GM23338 (cell line): Measurements from ENCODE around the gene NRP1. TPM values are rescaled to one million over a fixed set of nuclear protein-coding genes. Genes with fewer than 3 reads are reported as not detected.

Experiments
- ATAC-seq: fragments of 200-7000 bp; cut with Tn5 transposase; 3 replicates; pipeline ENCODE4 v1.9.1; 2020
- DNase-seq: peaks from one replicate; pipeline ENCODE4 v3.0.0-alpha.2; 2015; ENCODE audit warnings: low spot score
- H2AFZ ChIP-seq: fragments of 200-600 bp; sonication (generic); 2 replicates; pipeline ENCODE4 v1.8.0; 2016; ENCODE audit warnings: antibody characterized with exemption, mild to moderate bottlenecking, moderate library complexity
- H3F3A ChIP-seq: fragments of 200-600 bp; sonication (generic); replicated peaks from 2 replicates; pipeline ENCODE4 v1.8.0; 2017; ENCODE audit warnings: antibody characterized with exemption, mixed run types, low read depth
- H3K27ac ChIP-seq: fragments of 200-600 bp; sonication (generic); 2 replicates; pipeline ENCODE4 v1.6.1; 2016; ENCODE audit warnings: low read depth
- H3K27me3 ChIP-seq: fragments of 200-600 bp; sonication (generic); 2 replicates; pipeline ENCODE4 v1.8.0; 2016; ENCODE audit warnings: mild to moderate bottlenecking, mixed run types, moderate library complexity; ENCODE audit not compliant: insufficient read depth
- H3K36me3 ChIP-seq: fragments of 200-600 bp; sonication (generic); 2 replicates; pipeline ENCODE4 v1.8.0; 2016; ENCODE audit warnings: mild to moderate bottlenecking; ENCODE audit not compliant: insufficient read depth
- H3K4me1 ChIP-seq: fragments of 200-600 bp; sonication (generic); 2 replicates; pipeline ENCODE4 v1.8.0; 2016; ENCODE audit warnings: mild to moderate bottlenecking, moderate library complexity; ENCODE audit not compliant: insufficient read depth
- H3K4me2 ChIP-seq: fragments of 200-600 bp; sonication (generic); 2 replicates; pipeline ENCODE4 v1.7.1; 2017; ENCODE audit warnings: mixed run types
- H3K4me3 ChIP-seq: fragments of 200-600 bp; sonication (generic); 2 replicates; pipeline ENCODE4 v1.6.1; 2016; ENCODE audit warnings: mixed run types
- H3K79me2 ChIP-seq: fragments of 200-600 bp; sonication (generic); replicated peaks from 2 replicates; pipeline ENCODE4 v1.8.0; 2017; ENCODE audit warnings: mild to moderate bottlenecking; ENCODE audit not compliant: insufficient read depth
- H3K9me2 ChIP-seq: fragments of 200-600 bp; sonication (generic); 2 replicates; pipeline ENCODE4 v1.8.0; 2017; ENCODE audit not compliant: insufficient read depth
- H4K20me1 ChIP-seq: fragments of 200-600 bp; sonication (generic); replicated peaks from 2 replicates; pipeline ENCODE4 v1.8.0; 2017; ENCODE audit warnings: mild to moderate bottlenecking; ENCODE audit not compliant: insufficient read depth
- H3K27ac Mint-ChIP-seq: 2 replicates; pipeline ENCODE4 v1.8.0; 2020; ENCODE audit warnings: inconsistent platforms, mild to moderate bottlenecking, moderate library complexity, mixed read lengths
- H3K27me3 Mint-ChIP-seq: 3 replicates; pipeline ENCODE4 v1.8.0; 2022; ENCODE audit warnings: low read depth, mild to moderate bottlenecking, moderate library complexity, mixed read lengths, inconsistent platforms; ENCODE audit not compliant: insufficient read depth, poor library complexity
- H3K36me3 Mint-ChIP-seq: 3 replicates; pipeline ENCODE4 v1.8.0; 2021; ENCODE audit warnings: low read depth, mild to moderate bottlenecking, inconsistent platforms, moderate library complexity, mixed read lengths
- H3K4me1 Mint-ChIP-seq: 3 replicates; pipeline ENCODE4 v1.8.0; 2020; ENCODE audit warnings: mild to moderate bottlenecking, inconsistent platforms, mixed read lengths
- H3K4me3 Mint-ChIP-seq: 3 replicates; pipeline ENCODE4 v1.8.0; 2021; ENCODE audit warnings: moderate library complexity, mild to moderate bottlenecking, inconsistent platforms, mixed read lengths
- H3K9me3 Mint-ChIP-seq: 3 replicates; pipeline ENCODE4 v1.8.0; 2020; ENCODE audit warnings: moderate library complexity, mild to moderate bottlenecking, inconsistent platforms, mixed read lengths
- CREB1 ChIP-seq: fragments of 250-450 bp; sonication (Bioruptor Pico); IDR thresholded peaks from 2 replicates; pipeline ENCODE4 v1.5.0; 2020; ENCODE audit warnings: low read depth, mild to moderate bottlenecking, moderate library complexity
- CTCF ChIP-seq, 2 experiments: fragments of 200-600 bp in 1 of 2; sonication (generic) in 1 of 2; conservative IDR thresholded peaks; 2 replicates each; pipeline versions ENCODE4 v1.5.1 to v1.6.1; 2016 to 2017; ENCODE audit warnings: antibody characterized with exemption in 2 of 2, low read depth in 2 of 2, mild to moderate bottlenecking in 2 of 2, moderate library complexity in 1 of 2
- ETS1 ChIP-seq: IDR thresholded peaks from 2 replicates; pipeline ENCODE4 v1.6.1; 2016; ENCODE audit warnings: antibody characterized with exemption
- EZH2 ChIP-seq: fragments of 200-600 bp; sonication (generic); IDR thresholded peaks from one replicate; pipeline ENCODE4 v1.8.0; 2017; ENCODE audit warnings: antibody characterized with exemption, mild to moderate bottlenecking, low read depth; ENCODE audit not compliant: unreplicated experiment
- EZH2phosphoT487 ChIP-seq: fragments of 200-600 bp; sonication (generic); IDR thresholded peaks from one replicate; pipeline ENCODE4 v1.8.1; 2018; ENCODE audit warnings: antibody characterized with exemption; ENCODE audit not compliant: unreplicated experiment
- JUNB ChIP-seq: IDR thresholded peaks from one replicate; pipeline ENCODE4 v1.6.1; 2016; ENCODE audit warnings: antibody characterized with exemption; ENCODE audit not compliant: unreplicated experiment
- NANOG ChIP-seq: IDR thresholded peaks from 2 replicates; pipeline ENCODE4 v1.6.1; 2016; ENCODE audit warnings: antibody characterized with exemption, borderline replicate concordance
- POLR2AphosphoS5 ChIP-seq: IDR thresholded peaks from 2 replicates; pipeline ENCODE4 v1.6.1; 2016; ENCODE audit warnings: antibody characterized with exemption, low read depth
- STAT1 ChIP-seq: IDR thresholded peaks from one replicate; pipeline ENCODE4 v1.6.1; 2016; ENCODE audit warnings: antibody characterized with exemption; ENCODE audit not compliant: unreplicated experiment
- ZNF114 ChIP-seq: fragments of 250-450 bp; sonication (Bioruptor Pico); IDR thresholded peaks from 2 replicates; pipeline ENCODE4 v1.5.0; 2020; ENCODE audit warnings: mild to moderate bottlenecking, moderate library complexity
- ZNF331 ChIP-seq: fragments of 250-450 bp; sonication (Bioruptor Pico); IDR thresholded peaks from 2 replicates; pipeline ENCODE4 v1.5.0; 2020; ENCODE audit warnings: low read depth, mild to moderate bottlenecking, moderate library complexity
- ZNF462 ChIP-seq: fragments of 250-450 bp; sonication (Bioruptor Pico); IDR thresholded peaks from 2 replicates; pipeline ENCODE4 v1.5.0; 2020; ENCODE audit warnings: mild to moderate bottlenecking, moderate library complexity
- polyA plus RNA-seq: library from polyadenylated mRNA; unstranded; fragments of >200 nt; fragmentation: Nextera tagmentation; extraction: Ambion mirVana; gene quantifications from 2 replicates; pipeline ENCODE4 v1.2.1, GENCODE V29; 2016
- total RNA-seq: library from RNA; depleted of rRNA; stranded (reverse); fragments of >200 nt; shearing (Covaris generic); gene quantifications from 2 replicates; pipeline ENCODE4 v1.2.3, GENCODE V29; 2014

The NRP1 gene
- total and polyA plus RNA-seq, 2 experiments from 2014 or later = 2.9 to 3.5 TPM

GRCh38 chr10:33153251-33153967 is 181.1 kb downstream of the NRP1 start (continued):
- no peak for TF ChIP-seq ZNF462 (CRISPR knock-in tag)
- no peak for TF ChIP-seq JUNB
- TF ChIP-seq ZNF331 (CRISPR knock-in tag) = no peak

GRCh38 chr10:33152750-33153149 is 181.7 kb downstream of the NRP1 start:
- Mint-ChIP-seq H3K4me3 (no peak overlapping the region), H3K4me1 (peaks cover 12% of the 10 kb centered on the region; the same call in 2 of the 3 replicates), H3K36me3 (no peaks in the 10 kb centered on the region), H3K27ac (no peak overlapping the region), H3K27me3 (peaks cover 2% of the 10 kb centered on the region), H3K9me3 (peaks cover 2% of the 10 kb centered on the region; the same call in 1 of the 3 replicates)
- no peak overlapping the region for H3K4me3 ChIP-seq
- no peaks in the 10 kb centered on the region for H3K79me2 ChIP-seq
- no peaks in the 10 kb centered on the region for H3K36me3 ChIP-seq
- H4K20me1 ChIP-seq = no peaks in the 10 kb centered on the region
- peaks cover 10% of the 10 kb centered on the region; the same call in 1 of the 2 replicates for H3K9me2 ChIP-seq
- no peak for DNase-seq
- H2AFZ ChIP-seq = no peak overlapping the region
- no peak overlapping the region for H3K27ac ChIP-seq
- ATAC-seq = no peak
- peaks cover 7% of the 10 kb centered on the region for H3K4me1 ChIP-seq
- H3F3A ChIP-seq = no peaks in the 10 kb centered on the region
- no peak overlapping the region for H3K4me2 ChIP-seq
- H3K27me3 ChIP-seq = no peaks in the 10 kb centered on the region
- TF ChIP-seq EZH2phosphoT487 (no peak), CREB1 (CRISPR knock-in tag) (no peak), CTCF (conservative IDR thresholded peaks at IDR 0.05; ENCODE audit: low read depth in 2 of 2) (no peak), ZNF114 (CRISPR knock-in tag) (no peak), ZNF331 (CRISPR knock-in tag) (no peak), POLR2AphosphoS5 (no peak), JUNB (no peak), NANOG (no peak), ETS1 (no peak), STAT1 (no peak), EZH2 (no peak)
